COR-L47 (cell line): ENCODE measurements around the gene POLL.

ENCODE experiments used
- DNase-seq: peaks from one replicate; lab custom pipeline; 2025; lab: John Stamatoyannopoulos, UW

POLL gene

GRCh38 chr10:101573885-101574753 is 13.9 kb downstream of the POLL start:
- DNase-seq, result no peak

- DNase-seq, result no peak
These were observed 15.3 kb downstream of the POLL start for GRCh38 chr10:101572785-101573184.

GRCh38 chr10:101572126-101572525 is 15.9 kb downstream of the POLL start:
- DNase-seq, result no peak

GRCh38 chr10:101571271-101571925 is 16.7 kb downstream of the POLL start:
- no peak for DNase-seq

GRCh38 chr10:101570428-101571270 is 17.4 kb downstream of the POLL start:
- no peak for DNase-seq

GRCh38 chr10:101569622-101570427 is 18.2 kb downstream of the POLL start:
- DNase-seq, result peak; percentile 45

- DNase-seq, result no peak
These were observed 18.8 kb downstream of the POLL start for GRCh38 chr10:101569323-101569621.

GRCh38 chr10:101568054-101568745 is 19.9 kb downstream of the POLL start:
- no peak for DNase-seq

- DNase-seq, result no peak
These were observed 20.7 kb downstream of the POLL start for GRCh38 chr10:101567165-101568006.

GRCh38 chr10:101566333-101567164 is 21.5 kb downstream of the POLL start:
- DNase-seq, result peak; percentile 64

- no peak for DNase-seq
These were observed 22.1 kb downstream of the POLL start for GRCh38 chr10:101565936-101566332.

GRCh38 chr10:101565370-101565900 is 22.6 kb downstream of the POLL start:
- DNase-seq, result no peak

- DNase-seq, result no peak
These were observed 23.5 kb downstream of the POLL start for GRCh38 chr10:101564490-101564991.

- DNase-seq, result no peak
These were observed 24.5 kb downstream of the POLL start for GRCh38 chr10:101563497-101564040.

- DNase-seq, result no peak
These were observed 25.1 kb downstream of the POLL start for GRCh38 chr10:101563007-101563406.

GRCh38 chr10:101562231-101562630 is 25.8 kb downstream of the POLL start:
- DNase-seq, result no peak

GRCh38 chr10:101561068-101561915 is 26.8 kb downstream of the POLL start:
- DNase-seq, result peak; percentile 54
